Gastroesophageal sphincter (tissue), 4 donors: Measurements from ENCODE around the gene CYB5R4. TPM values are rescaled to one million over a fixed set of nuclear protein-coding genes. Genes with fewer than 3 reads are reported as not detected.
"Not testable (repeated sequence)": the region's sequence is repeated elsewhere in the genome, so short reads cannot be mapped to it uniquely, and the experiment has no call there.

ENCODE experiments used
- ATAC-seq: fragments of 150-250 bp; one replicate; pipeline ENCODE4 v1.9.1; 2016; ENCODE audit warnings: mild to moderate bottlenecking, moderate library complexity
- H3K27ac ChIP-seq, 4 donors: fragments of 200-600 bp; sonication (generic) in 3 of 4; 1 replicate in 3 of 4; 2 replicates in 1 of 4; pipeline ENCODE4 v1.5.1; 2016 to 2019
- H3K27me3 ChIP-seq: fragments of 200-600 bp; sonication (generic); one replicate; pipeline ENCODE4 v1.5.1; 2019
- H3K36me3 ChIP-seq, 2 donors: fragments of 200-600 bp; sonication (generic); one replicate each; pipeline ENCODE4 v1.5.1; 2019; ENCODE audit warnings: control low read depth in 1 of 2
- H3K4me1 ChIP-seq, 3 donors: fragments of 200-600 bp; sonication (generic); 1 replicate in 2 of 3; 2 replicates in 1 of 3; pipeline ENCODE4 v1.5.1; 2016 to 2019; ENCODE audit warnings: control low read depth in 2 of 3
- H3K4me3 ChIP-seq, 2 donors: fragments of 200-600 bp; sonication (generic); one replicate each; pipeline ENCODE4 v1.5.1; 2019; ENCODE audit warnings: mild to moderate bottlenecking in 1 of 2, moderate library complexity in 1 of 2
- H3K9me3 ChIP-seq, 3 donors: fragments of 200-600 bp; sonication (generic); one replicate each; pipeline ENCODE4 v1.5.1; 2017 to 2019; ENCODE audit warnings: control low read depth in 2 of 3
- EP300 ChIP-seq: sonication (generic); formaldehyde crosslinking; IDR thresholded peaks from one replicate; pipeline ENCODE4 v1.6.1; 2017; ENCODE audit warnings: antibody characterized with exemption, mild to moderate bottlenecking
- POLR2A ChIP-seq, 2 donors: fragments of 450-650 bp; IDR thresholded peaks; one replicate each; pipeline ENCODE4 v1.6.1; 2017; ENCODE audit warnings: antibody characterized with exemption in 2 of 2, mild to moderate bottlenecking in 2 of 2, moderate library complexity in 1 of 2
- POLR2AphosphoS5 ChIP-seq: sonication (generic); formaldehyde crosslinking; IDR thresholded peaks from one replicate; pipeline ENCODE4 v1.6.1; 2017; ENCODE audit warnings: antibody characterized with exemption
- WGBS, 2 donors: methylation state at CpG; one replicate each; pipeline ENCODE4 v1.1.5; 2018; ENCODE audit warnings: low coverage in 1 of 2; 5-methylcytosine and 5-hydroxymethylcytosine counted together
- total RNA-seq, 4 donors: library from RNA; depleted of rRNA; stranded (reverse); fragments of >200 nt; gene quantifications; one replicate each; pipeline ENCODE4 v1.1.0, GENCODE V29; 2016
- TF ChIP-seq, protein P1 (sequence below), 4 experiments: fragments of 200-600 bp in 2 of 4; fragments of 450-650 bp in 2 of 4; sonication (generic) in 1 of 4; IDR thresholded peaks; one replicate each; pipeline ENCODE4 v1.5.1; 2017 to 2019; ENCODE audit warnings: antibody characterized with exemption in 4 of 4, mild to moderate bottlenecking in 2 of 4, moderate library complexity in 2 of 4

The CYB5R4 gene
- total RNA-seq, 4 donors from 2014 or later, result 16.0 to 32.4 (median 20.8) TPM

- no peak for ATAC-seq
- peaks cover 0 to 7% (median 0%) of the 10 kb centered on the region in 3 donors for H3K9me3 ChIP-seq
- H3K4me1 ChIP-seq, result no peaks in the 10 kb centered on the region
- WGBS, 2 donors, result 86 to 100% methylated on average over 1 of the region's 1 CpG
- no peak for TF ChIP-seq POLR2A (IDR thresholded peaks at IDR 0.05)
- TF ChIP-seq, protein P1, sequence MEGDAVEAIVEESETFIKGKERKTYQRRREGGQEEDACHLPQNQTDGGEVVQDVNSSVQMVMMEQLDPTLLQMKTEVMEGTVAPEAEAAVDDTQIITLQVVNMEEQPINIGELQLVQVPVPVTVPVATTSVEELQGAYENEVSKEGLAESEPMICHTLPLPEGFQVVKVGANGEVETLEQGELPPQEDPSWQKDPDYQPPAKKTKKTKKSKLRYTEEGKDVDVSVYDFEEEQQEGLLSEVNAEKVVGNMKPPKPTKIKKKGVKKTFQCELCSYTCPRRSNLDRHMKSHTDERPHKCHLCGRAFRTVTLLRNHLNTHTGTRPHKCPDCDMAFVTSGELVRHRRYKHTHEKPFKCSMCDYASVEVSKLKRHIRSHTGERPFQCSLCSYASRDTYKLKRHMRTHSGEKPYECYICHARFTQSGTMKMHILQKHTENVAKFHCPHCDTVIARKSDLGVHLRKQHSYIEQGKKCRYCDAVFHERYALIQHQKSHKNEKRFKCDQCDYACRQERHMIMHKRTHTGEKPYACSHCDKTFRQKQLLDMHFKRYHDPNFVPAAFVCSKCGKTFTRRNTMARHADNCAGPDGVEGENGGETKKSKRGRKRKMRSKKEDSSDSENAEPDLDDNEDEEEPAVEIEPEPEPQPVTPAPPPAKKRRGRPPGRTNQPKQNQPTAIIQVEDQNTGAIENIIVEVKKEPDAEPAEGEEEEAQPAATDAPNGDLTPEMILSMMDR (IDR thresholded peaks at IDR 0.05), result no peak
- TF ChIP-seq POLR2AphosphoS5, result no peak
- no peak for TF ChIP-seq EP300
- no peaks in the 10 kb centered on the region for H3K27me3 ChIP-seq
- no peak overlapping the region for H3K27ac ChIP-seq
- H3K4me3 ChIP-seq, result no peak overlapping the region
- H3K36me3 ChIP-seq, result no peaks in the 10 kb centered on the region
These were observed 42.1 kb downstream of the CYB5R4 start for GRCh38 chr6:83901624-83902023.

DNA sequence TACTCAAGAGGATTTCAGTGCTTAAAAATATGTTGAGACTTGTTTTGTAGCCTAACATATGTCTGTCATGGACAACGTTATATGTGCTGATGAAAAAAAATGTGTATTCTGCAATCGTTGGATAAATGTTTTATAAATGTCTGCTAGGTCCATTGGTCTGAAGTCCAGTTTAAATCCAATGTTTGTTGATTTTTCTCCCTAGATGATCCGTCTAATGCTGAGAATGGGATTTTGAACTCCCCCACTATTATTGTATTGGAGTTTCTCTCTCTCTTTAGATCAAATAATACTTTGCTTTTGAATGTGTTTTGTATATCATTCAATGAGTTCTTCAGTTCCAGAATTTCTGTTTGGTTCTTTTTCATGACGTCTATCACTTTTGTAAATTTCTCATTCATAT lies 44.9 kb downstream of the CYB5R4 start:
- Histone ChIP-seq H3K36me3 (no peaks in the 10 kb centered on the region), H3K27me3 (no peaks in the 10 kb centered on the region), H3K4me3 (no peak overlapping the region), H3K9me3 (peaks cover 0 to 7% (median 0%) of the 10 kb centered on the region in 3 donors), H3K4me1 (no peaks in the 10 kb centered on the region), H3K27ac (no peak overlapping the region)
- no peak for ATAC-seq
- TF ChIP-seq, protein P1 (IDR thresholded peaks at IDR 0.05), result no peak
- TF ChIP-seq POLR2AphosphoS5 (no peak), POLR2A (IDR thresholded peaks at IDR 0.05) (no peak), EP300 (no peak)
- WGBS, 2 donors, result 72 to 88% methylated on average over 4 of the region's 4 CpGs

- no peak for ATAC-seq
- Histone ChIP-seq H3K9me3 (peaks cover 0 to 7% (median 0%) of the 10 kb centered on the region in 3 donors), H3K36me3 (no peaks in the 10 kb centered on the region), H3K27me3 (no peaks in the 10 kb centered on the region), H3K27ac (no peak overlapping the region), H3K4me1 (no peaks in the 10 kb centered on the region), H3K4me3 (no peak overlapping the region)
- TF ChIP-seq EP300 (no peak), POLR2A (IDR thresholded peaks at IDR 0.05) (no peak)
- TF ChIP-seq, protein P1 (IDR thresholded peaks at IDR 0.05), result no peak
- WGBS, 2 donors, result no CpG with 5 or more reads among the region's 4 CpGs
These were observed 46.2 kb downstream of the CYB5R4 start for GRCh38 chr6:83905648-83906047.

DNA sequence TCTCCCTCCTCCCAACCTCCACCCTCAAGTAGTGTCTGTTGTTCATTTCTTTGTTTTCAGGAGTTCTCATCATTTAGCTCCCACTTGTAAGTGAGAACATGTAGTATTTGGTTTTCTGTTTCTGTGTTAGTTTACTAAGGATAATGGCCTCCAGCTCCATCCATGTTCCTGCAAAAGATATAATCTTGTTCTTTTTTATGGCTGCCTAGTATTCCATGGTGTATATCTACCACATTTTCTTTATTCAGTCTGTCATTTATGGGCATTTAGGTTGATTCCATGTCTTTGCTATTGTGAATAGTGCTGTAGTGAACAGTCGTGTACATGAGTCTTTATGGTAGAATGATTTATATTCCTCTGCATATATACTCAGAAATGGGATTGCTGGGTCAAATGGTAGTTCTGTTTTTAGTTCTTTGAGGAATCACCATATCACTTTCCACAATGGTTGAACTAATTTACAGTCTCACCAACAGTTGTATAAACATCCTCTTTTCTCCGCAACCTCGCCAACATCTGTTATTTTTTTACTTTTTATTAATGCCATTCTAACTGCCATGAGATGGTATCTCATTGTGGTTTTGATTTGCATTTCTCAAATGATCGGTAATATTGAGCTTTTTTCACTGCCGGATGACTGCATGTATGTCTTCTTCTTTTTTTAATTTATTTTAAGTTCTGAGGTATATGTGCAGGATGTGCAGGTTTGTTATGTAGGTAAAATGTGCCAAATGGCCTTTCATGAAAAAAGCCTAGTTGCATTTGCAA lies 48.3 kb downstream of the CYB5R4 start:
- WGBS, 2 donors, result 83 to 90% methylated on average over 1 to 5 of the region's 5 CpGs
- not testable (repeated sequence) for H3K9me3 ChIP-seq, H3K4me1 ChIP-seq, H3K36me3 ChIP-seq, H3K4me3 ChIP-seq, H3K27me3 ChIP-seq, ATAC-seq, H3K27ac ChIP-seq

- Histone ChIP-seq H3K4me1 (no peaks in the 10 kb centered on the region), H3K4me3 (no peak overlapping the region), H3K27me3 (no peaks in the 10 kb centered on the region), H3K27ac (no peak overlapping the region), H3K9me3 (peaks cover 0 to 7% (median 0%) of the 10 kb centered on the region in 3 donors), H3K36me3 (no peaks in the 10 kb centered on the region)
- TF ChIP-seq POLR2A (IDR thresholded peaks at IDR 0.05) (no peak), POLR2AphosphoS5 (no peak), EP300 (no peak)
- TF ChIP-seq, protein P1 (IDR thresholded peaks at IDR 0.05), result no peak
- no peak for ATAC-seq
- 61 to 94% methylated on average over 2 of the region's 2 CpGs for WGBS, 2 donors
These were observed 49.3 kb downstream of the CYB5R4 start for GRCh38 chr6:83908813-83909212.
